Astrocyte (in vitro differentiated cells and primary cell): ENCODE measurements around the gene PAQR4. TPM values are rescaled to one million over a fixed set of nuclear protein-coding genes. Genes with fewer than 3 reads are reported as not detected.

ENCODE experiments used
- DNase-seq: peaks from one replicate; pipeline ENCODE4 v3.0.0-alpha.2; 2010; ENCODE audit warnings: low read depth
- FAIRE-seq: peaks from 2 replicates; lab custom pipeline; 2011; peaks lifted over from hg19 to GRCh38; lab: Jason Lieb, UNC
- H2AFZ ChIP-seq: 2 replicates; pipeline ENCODE4 v1.6.0; 2012; ENCODE audit warnings: low read depth, low read length, inconsistent platforms
- H3K27ac ChIP-seq: 2 replicates; pipeline ENCODE4 v1.5.1; 2011; ENCODE audit warnings: low read depth, low read length, inconsistent platforms
- H3K27me3 ChIP-seq: 2 replicates; pipeline ENCODE4 v1.6.0; 2011; ENCODE audit warnings: low read length, inconsistent platforms; ENCODE audit not compliant: insufficient read depth
- H3K36me3 ChIP-seq: 2 replicates; pipeline ENCODE4 v1.5.1; 2011; ENCODE audit warnings: low read length, inconsistent platforms; ENCODE audit not compliant: insufficient read depth
- H3K4me1 ChIP-seq: 2 replicates; pipeline ENCODE4 v1.5.1; 2011; ENCODE audit warnings: low read length, inconsistent platforms; ENCODE audit not compliant: insufficient read depth
- H3K4me2 ChIP-seq: 2 replicates; pipeline ENCODE4 v1.6.0; 2012; ENCODE audit warnings: low read length, inconsistent platforms
- H3K4me3 ChIP-seq: 2 replicates; pipeline ENCODE4 v1.5.1; 2011; ENCODE audit warnings: low read depth, mild to moderate bottlenecking, low read length, inconsistent platforms; ENCODE audit not compliant: insufficient read depth
- H3K79me2 ChIP-seq: 2 replicates; pipeline ENCODE4 v1.6.0; 2012; ENCODE audit warnings: mild to moderate bottlenecking, low read length, inconsistent platforms; ENCODE audit not compliant: insufficient read depth
- H3K9ac ChIP-seq: 2 replicates; pipeline ENCODE4 v1.6.0; 2012; ENCODE audit warnings: mild to moderate bottlenecking, low read length, inconsistent platforms
- H3K9me3 ChIP-seq: 2 replicates; pipeline ENCODE4 v1.5.1; 2012; ENCODE audit warnings: low read depth, mild to moderate bottlenecking, low read length, inconsistent platforms; ENCODE audit not compliant: insufficient read depth
- H4K20me1 ChIP-seq: 2 replicates; pipeline ENCODE4 v1.6.0; 2012; ENCODE audit warnings: low read length, inconsistent platforms; ENCODE audit not compliant: insufficient read depth
- H3K27ac Mint-ChIP-seq: one replicate; pipeline ENCODE4 v1.8.0; 2021; ENCODE audit warnings: mild to moderate bottlenecking, mixed read lengths; ENCODE audit not compliant: unreplicated experiment
- H3K27me3 Mint-ChIP-seq: one replicate; pipeline ENCODE4 v1.8.0; 2021; ENCODE audit warnings: low read depth, mixed read lengths; ENCODE audit not compliant: unreplicated experiment
- H3K36me3 Mint-ChIP-seq: one replicate; pipeline ENCODE4 v1.8.0; 2021; ENCODE audit warnings: low read depth, mixed read lengths; ENCODE audit not compliant: unreplicated experiment
- H3K4me1 Mint-ChIP-seq: one replicate; pipeline ENCODE4 v1.8.0; 2021; ENCODE audit warnings: low read depth, mixed read lengths; ENCODE audit not compliant: unreplicated experiment
- H3K4me3 Mint-ChIP-seq: one replicate; pipeline ENCODE4 v1.8.0; 2021; ENCODE audit warnings: mild to moderate bottlenecking, moderate library complexity, mixed read lengths; ENCODE audit not compliant: unreplicated experiment
- H3K9me3 Mint-ChIP-seq: one replicate; pipeline ENCODE4 v1.8.0; 2021; ENCODE audit warnings: mild to moderate bottlenecking, mixed read lengths; ENCODE audit not compliant: unreplicated experiment
- CTCF ChIP-seq: IDR thresholded peaks from 2 replicates; pipeline ENCODE4 v1.5.1; 2011; ENCODE audit warnings: low read depth, mild to moderate bottlenecking, inconsistent platforms, low read length, moderate library complexity; ENCODE audit not compliant: insufficient read depth
- EZH2 ChIP-seq: IDR thresholded peaks from 2 replicates; pipeline ENCODE4 v1.6.1; 2012; ENCODE audit warnings: mild to moderate bottlenecking, low read length, inconsistent platforms; ENCODE audit not compliant: insufficient read depth
- total RNA-seq: library from RNA; stranded (reverse); gene quantifications from 2 replicates; pipeline ENCODE4 v1.2.1, GENCODE V29; 2021

PAQR4 gene
- total RNA-seq, 1 donor from 2014 or later = 4.8 TPM

GRCh38 chr16:2990891-2991290 lies 21.7 kb downstream of the PAQR4 start:
- H3K9me3 Mint-ChIP-seq = no peaks in the 10 kb centered on the region
- Histone ChIP-seq H3K4me2 (no peak overlapping the region), H3K9me3 (no peaks in the 10 kb centered on the region), H3K4me1 (no peaks in the 10 kb centered on the region), H3K27ac (no peak overlapping the region), H3K79me2 (no peaks in the 10 kb centered on the region), H2AFZ (no peak overlapping the region), H3K9ac (no peak overlapping the region), H3K27me3 (peaks cover 6% of the 10 kb centered on the region), H3K36me3 (no peaks in the 10 kb centered on the region), H3K4me3 (no peak overlapping the region), H4K20me1 (no peaks in the 10 kb centered on the region)
- no peak overlapping the region for H3K27ac Mint-ChIP-seq
- peaks cover 1% of the 10 kb centered on the region for H3K4me1 Mint-ChIP-seq
- no peak overlapping the region for H3K4me3 Mint-ChIP-seq
- peaks cover 22% of the 10 kb centered on the region for H3K27me3 Mint-ChIP-seq
- FAIRE-seq (no peak), DNase-seq (no peak)
- TF ChIP-seq EZH2 (no peak), CTCF (no peak)
- H3K36me3 Mint-ChIP-seq = no peaks in the 10 kb centered on the region

- Histone ChIP-seq H3K27ac (no peak overlapping the region), H4K20me1 (no peaks in the 10 kb centered on the region), H3K4me1 (no peaks in the 10 kb centered on the region), H3K27me3 (peaks cover 6% of the 10 kb centered on the region), H3K4me2 (no peak overlapping the region), H3K4me3 (no peak overlapping the region), H3K9me3 (no peaks in the 10 kb centered on the region), H3K79me2 (no peaks in the 10 kb centered on the region), H2AFZ (no peak overlapping the region), H3K36me3 (no peaks in the 10 kb centered on the region), H3K9ac (no peak overlapping the region)
- FAIRE-seq (no peak), DNase-seq (no peak)
- TF ChIP-seq CTCF (no peak), EZH2 (no peak)
- H3K9me3 Mint-ChIP-seq = no peaks in the 10 kb centered on the region
- H3K4me3 Mint-ChIP-seq = no peak overlapping the region
- H3K36me3 Mint-ChIP-seq = no peaks in the 10 kb centered on the region
- H3K4me1 Mint-ChIP-seq = peaks cover 1% of the 10 kb centered on the region
- H3K27ac Mint-ChIP-seq = no peak overlapping the region
- peaks cover 19% of the 10 kb centered on the region for H3K27me3 Mint-ChIP-seq
Measured at GRCh38 chr16:2991566-2992261, 22.6 kb downstream of the PAQR4 start.

DNA sequence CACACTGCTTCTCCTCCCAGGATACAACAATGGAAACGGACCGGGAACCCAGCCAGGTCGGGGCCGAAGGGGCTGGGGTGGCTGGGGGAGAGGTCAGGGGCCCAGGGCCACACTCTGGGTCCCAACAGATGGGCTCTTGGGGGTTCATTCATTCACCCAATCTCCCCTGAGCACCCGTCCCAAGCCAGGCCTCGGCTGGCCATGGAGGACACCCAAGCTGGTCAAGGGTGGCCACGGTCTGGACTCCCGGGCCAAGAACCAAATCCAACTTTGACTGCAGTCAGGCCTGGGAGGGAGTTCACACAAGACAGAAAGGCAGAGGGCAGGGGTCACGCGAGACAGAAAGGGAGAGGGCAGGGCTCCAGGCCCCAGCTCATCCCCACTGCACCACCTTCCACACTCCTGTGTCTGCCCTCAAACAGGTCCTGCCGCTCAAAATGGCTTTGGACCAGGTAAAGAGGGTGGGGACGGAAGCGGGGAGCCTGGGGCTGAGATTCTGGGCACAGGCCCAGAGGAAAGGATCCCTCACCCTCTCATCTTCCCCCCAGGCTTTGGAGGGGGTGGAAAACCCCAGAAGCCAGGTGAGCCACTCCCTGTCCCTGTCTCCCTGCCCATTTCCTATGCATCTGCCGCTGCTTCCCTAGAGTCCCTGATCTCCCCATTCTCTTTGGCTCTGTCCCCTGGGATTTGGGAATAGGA lies 23.4 kb downstream of the PAQR4 start:
- H3K27me3 ChIP-seq = peaks cover 6% of the 10 kb centered on the region
- H3K9ac ChIP-seq = no peak overlapping the region
- no peaks in the 10 kb centered on the region for H3K79me2 ChIP-seq
- no peak overlapping the region for H2AFZ ChIP-seq
- no peaks in the 10 kb centered on the region for H3K9me3 ChIP-seq
- H3K4me3 ChIP-seq = no peak overlapping the region
- no peak overlapping the region for H3K4me2 ChIP-seq
- TF ChIP-seq CTCF (no peak), EZH2 (no peak)
- H4K20me1 ChIP-seq = no peaks in the 10 kb centered on the region
- Mint-ChIP-seq H3K4me1 (peaks cover 1% of the 10 kb centered on the region), H3K27ac (no peak overlapping the region), H3K36me3 (no peaks in the 10 kb centered on the region), H3K4me3 (no peak overlapping the region), H3K9me3 (no peaks in the 10 kb centered on the region), H3K27me3 (peaks cover 16% of the 10 kb centered on the region)
- H3K4me1 ChIP-seq = no peaks in the 10 kb centered on the region
- no peak for DNase-seq
- no peak overlapping the region for H3K27ac ChIP-seq
- no peak for FAIRE-seq
- H3K36me3 ChIP-seq = no peaks in the 10 kb centered on the region
